PC-3 (cell line): Measurements from ENCODE around the gene CORO6. TPM values are rescaled to one million over a fixed set of nuclear protein-coding genes. Genes with fewer than 3 reads are reported as not detected.

Source experiments
- ATAC-seq: fragments of 200-7000 bp; cut with Tn5 transposase; 2 replicates; pipeline ENCODE4 v1.9.1; 2020; ENCODE audit warnings: mild to moderate bottlenecking, moderate library complexity
- BruUV-seq: library from RNA; stranded (reverse); fragments of 400-500 nt; replicated peaks from 2 replicates; lab custom pipeline; 2021; lab: Mats Ljungman, UMichigan
- CTCF ChIA-PET: fragments of 300-600 bp; sonication (Branson Sonifier 250); formaldehyde crosslinking; loops from one replicate; lab custom pipeline; 2022; ENCODE audit warnings: antibody characterized with exemption; lab: Charles Lee
- POLR2A ChIA-PET: fragments of 300-600 bp; sonication (Branson Sonifier 250); formaldehyde crosslinking; loops from one replicate; lab custom pipeline; 2022; ENCODE audit warnings: antibody characterized with exemption; ENCODE audit not compliant: unreplicated experiment; lab: Charles Lee
- DNase-seq: peaks from one replicate; pipeline ENCODE4 v3.0.0-alpha.2; 2015
- H2AFZ ChIP-seq: fragments of 300-600 bp; sonication (generic); 2 replicates; pipeline ENCODE4 v1.6.0; 2016; ENCODE audit warnings: antibody characterized with exemption, low read length
- H3F3A ChIP-seq: fragments of 300-600 bp; sonication (generic); one replicate; pipeline ENCODE4 v1.6.0; 2017; ENCODE audit warnings: antibody characterized with exemption, low read length, control low read depth, mild to moderate bottlenecking; ENCODE audit not compliant: unreplicated experiment
- H3K27ac ChIP-seq: fragments of 300-600 bp; sonication (generic); 2 replicates; pipeline ENCODE4 v1.5.1; 2016; ENCODE audit warnings: mild to moderate bottlenecking, low read length
- H3K27me3 ChIP-seq: fragments of 300-600 bp; sonication (generic); 2 replicates; pipeline ENCODE4 v1.6.1; 2016; ENCODE audit warnings: low read length, mixed read lengths
- H3K36me3 ChIP-seq: fragments of 300-600 bp; sonication (generic); 2 replicates; pipeline ENCODE4 v1.6.1; 2016; ENCODE audit warnings: low read depth, mixed run types, low read length, mixed read lengths
- H3K4me1 ChIP-seq: fragments of 300-600 bp; sonication (generic); 2 replicates; pipeline ENCODE4 v1.5.1; 2016; ENCODE audit warnings: low read length; ENCODE audit not compliant: insufficient read depth
- H3K4me2 ChIP-seq: fragments of 300-600 bp; sonication (generic); 2 replicates; pipeline ENCODE4 v1.6.0; 2016; ENCODE audit warnings: low read length
- H3K4me3 ChIP-seq: fragments of 300-600 bp; sonication (generic); 2 replicates; pipeline ENCODE4 v1.5.1; 2016; ENCODE audit warnings: mild to moderate bottlenecking, low read length, mixed read lengths
- H3K79me2 ChIP-seq: fragments of 300-600 bp; sonication (generic); 2 replicates; pipeline ENCODE4 v1.6.1; 2017; ENCODE audit warnings: low read length, mixed read lengths
- H3K9ac ChIP-seq: fragments of 300-600 bp; sonication (generic); 2 replicates; pipeline ENCODE4 v1.6.0; 2016; ENCODE audit warnings: mild to moderate bottlenecking, low read length
- H3K9me2 ChIP-seq: fragments of 300-600 bp; sonication (generic); replicated peaks from 2 replicates; pipeline ENCODE4 v1.6.1; 2016; ENCODE audit warnings: mixed run types, low read length, mixed read lengths
- H3K9me3 ChIP-seq: fragments of 300-600 bp; sonication (generic); 2 replicates; pipeline ENCODE4 v1.6.1; 2016; ENCODE audit warnings: low read length, mixed read lengths
- H4K20me1 ChIP-seq: fragments of 300-600 bp; sonication (generic); 2 replicates; pipeline ENCODE4 v1.6.1; 2016; ENCODE audit warnings: low read length, mixed read lengths
- CTCF ChIP-seq: fragments of 300-600 bp; sonication (generic); conservative IDR thresholded peaks from 2 replicates; pipeline ENCODE4 v1.5.1; 2017; ENCODE audit warnings: antibody characterized with exemption, low read depth, mild to moderate bottlenecking, low read length
- EZH2 ChIP-seq: fragments of 300-600 bp; sonication (generic); IDR thresholded peaks from one replicate; pipeline ENCODE4 v1.6.1; 2017; ENCODE audit warnings: antibody characterized with exemption, mild to moderate bottlenecking, low read length; ENCODE audit not compliant: unreplicated experiment
- EZH2phosphoT487 ChIP-seq: fragments of 300-600 bp; sonication (generic); IDR thresholded peaks from 2 replicates; pipeline ENCODE4 v1.6.1; 2018; ENCODE audit warnings: mild to moderate bottlenecking, antibody characterized with exemption, low read length, borderline replicate concordance
- intact Hi-C: fragments of 100-400 bp; cut with micrococcal nuclease; formaldehyde crosslinking; loops from 2 replicates; pipeline ENCODE4 v1.9.0; 2023
- total RNA-seq: library from RNA; depleted of rRNA; stranded (reverse); fragments of >200 nt; gene quantifications from 2 replicates; pipeline ENCODE4 v1.2.3, GENCODE V29; 2014

CORO6 gene
- total RNA-seq, 1 experiment from 2014 or later, result 0.44 TPM

GRCh38 chr17:29597361-29598172 is 25.1 kb downstream of the CORO6 start:
- no peak overlapping the region for H3K9ac ChIP-seq
- peaks cover 8% of the 10 kb centered on the region; the same call in 1 of the 2 replicates for H3K79me2 ChIP-seq
- H3K27ac ChIP-seq, result no peak overlapping the region

GRCh38 chr17:29596811-29597210 is 25.9 kb downstream of the CORO6 start:
- ChIA-PET CTCF (no interaction called here), POLR2A (no interaction called here)
- H3F3A ChIP-seq, result no peaks in the 10 kb centered on the region
- DNase-seq, result no peak
- intact Hi-C loops, result no loop called here
- H3K9me2 ChIP-seq, result no peaks in the 10 kb centered on the region
- H3K27me3 ChIP-seq, result no peaks in the 10 kb centered on the region
- no peaks in the 10 kb centered on the region for H3K36me3 ChIP-seq
- H4K20me1 ChIP-seq, result no peaks in the 10 kb centered on the region
- peaks cover 8% of the 10 kb centered on the region; the same call in 1 of the 2 replicates for H3K79me2 ChIP-seq
- no peak overlapping the region for H3K4me2 ChIP-seq
- H3K4me3 ChIP-seq, result no peak overlapping the region
- no TSS peak for BruUV-seq
- peaks cover 28% of the 10 kb centered on the region for H3K4me1 ChIP-seq
- H3K9me3 ChIP-seq, result no peaks in the 10 kb centered on the region
- no peak for ATAC-seq
- H2AFZ ChIP-seq, result no peak overlapping the region
- no peak for TF ChIP-seq EZH2
- no peak for TF ChIP-seq EZH2phosphoT487
- no peak for TF ChIP-seq CTCF
- no peak overlapping the region for H3K9ac ChIP-seq
- no peak overlapping the region for H3K27ac ChIP-seq

More at GRCh38 chr17:29597361-29598172, 25.1 kb downstream of the CORO6 start:
- ChIA-PET POLR2A (no interaction called here), CTCF (no interaction called here)
- no peaks in the 10 kb centered on the region for H3F3A ChIP-seq
- no peaks in the 10 kb centered on the region for H3K9me3 ChIP-seq
- H3K27me3 ChIP-seq, result no peaks in the 10 kb centered on the region
- H3K9me2 ChIP-seq, result no peaks in the 10 kb centered on the region
- H4K20me1 ChIP-seq, result no peaks in the 10 kb centered on the region
- H3K4me3 ChIP-seq, result no peak overlapping the region
- no peak for ATAC-seq
- no peaks in the 10 kb centered on the region for H3K36me3 ChIP-seq
- no TSS peak for BruUV-seq
- DNase-seq, result no peak
- no peak overlapping the region for H2AFZ ChIP-seq
- intact Hi-C loops, result no loop called here
- TF ChIP-seq CTCF, result no peak
- no peak for TF ChIP-seq EZH2phosphoT487
- no peak for TF ChIP-seq EZH2
- peaks cover 20% of the 10 kb centered on the region for H3K4me1 ChIP-seq
- H3K4me2 ChIP-seq, result no peak overlapping the region
